ENCODE data around the gene BICD1. TPM values are rescaled to one million over a fixed set of nuclear protein-coding genes. Genes with fewer than 3 reads are reported as not detected.

The BICD1 gene
- total and polyA plus RNA-seq, 2 experiments from 2014 or later = 59.3 to 83.6 TPM

DNA sequence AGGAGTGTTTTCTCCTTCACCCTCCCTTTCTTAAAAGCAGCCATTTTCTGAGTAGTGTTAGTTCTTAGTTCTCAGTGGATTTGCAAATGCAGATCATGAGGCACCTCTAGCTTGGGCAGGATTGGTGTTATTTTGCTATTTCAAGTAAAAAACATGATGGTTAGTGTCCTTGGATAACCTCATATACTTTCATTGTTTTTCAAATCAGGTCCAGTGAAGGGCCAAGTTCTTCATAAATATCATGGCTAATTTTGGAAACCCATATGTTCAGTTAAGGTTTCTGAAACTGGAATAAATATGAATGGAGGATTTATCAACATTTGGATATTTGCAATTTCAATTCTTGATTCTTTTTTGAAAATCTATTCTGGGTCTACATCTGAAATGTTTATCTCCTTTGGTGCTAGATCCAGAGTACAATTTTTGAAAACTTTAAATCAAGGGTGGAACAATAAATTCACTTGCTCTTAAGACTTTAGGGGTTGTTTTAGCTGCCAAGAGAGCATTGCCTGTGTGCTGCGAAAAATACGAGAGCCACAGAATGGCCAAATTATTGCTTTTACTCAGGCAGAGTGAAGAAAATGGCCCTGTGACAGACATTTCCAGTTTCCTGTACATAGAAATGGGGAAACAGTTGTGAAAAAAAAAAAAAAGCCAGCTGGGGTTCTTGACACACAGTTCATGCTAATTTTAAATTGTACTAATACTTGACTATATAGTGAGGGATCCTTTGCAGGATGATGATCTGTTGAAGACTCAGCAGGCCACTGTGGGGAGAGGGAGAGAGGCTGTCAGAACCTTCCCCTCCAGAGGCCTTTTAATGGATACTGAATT, 104.6 kb downstream of the BICD1 start (continued):
- TF ChIP-seq CREB1 (CRISPR knock-in tag; IDR thresholded peaks at IDR 0.05; ENCODE audit: low read depth) (no peak), STAT1 (IDR thresholded peaks at IDR 0.05; ENCODE audit: unreplicated experiment) (no peak), ZNF331 (CRISPR knock-in tag; IDR thresholded peaks at IDR 0.05; ENCODE audit: low read depth) (no peak)

DNA sequence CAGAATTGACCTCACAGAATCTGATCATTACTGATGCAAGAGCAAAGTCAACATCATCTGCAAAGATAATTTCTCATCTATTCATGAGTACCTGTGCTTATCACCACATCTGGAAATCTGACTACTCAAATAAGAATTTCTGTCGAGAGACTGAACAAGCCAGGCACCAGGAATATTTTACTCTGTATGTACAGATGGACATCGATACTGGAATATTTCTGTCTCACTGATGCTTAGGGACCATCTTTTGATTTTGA, 105.2 kb downstream of the BICD1 start:
- ATAC-seq = no peak
- peaks cover 14% of the 10 kb centered on the region for H3K36me3 Mint-ChIP-seq (ENCODE audit: low read depth)
- Histone ChIP-seq H3K4me1 (ENCODE audit: insufficient read depth) (peaks cover 43% of the 10 kb centered on the region), H2AFZ (no peak overlapping the region), H3K9me2 (ENCODE audit: insufficient read depth) (no peaks in the 10 kb centered on the region), H3F3A (replicated peaks; ENCODE audit: low read depth) (0 out of 2 replicates have a peak, but pooled peaks cover 4% of the 10 kb centered on the region), H3K4me2 (no peak overlapping the region), H3K27ac (ENCODE audit: low read depth) (peak overlapping the region; percentile 35), H3K4me3 (no peak overlapping the region), H3K27me3 (ENCODE audit: insufficient read depth) (no peaks in the 10 kb centered on the region), H3K79me2 (replicated peaks; ENCODE audit: insufficient read depth) (peaks cover 76% of the 10 kb centered on the region), H4K20me1 (replicated peaks; ENCODE audit: insufficient read depth) (0 out of 2 replicates have a peak, but pooled peaks cover 8% of the 10 kb centered on the region), H3K36me3 (ENCODE audit: insufficient read depth) (peaks cover 7% of the 10 kb centered on the region; the same call in 1 of the 2 replicates)
- no peak overlapping the region for H3K4me3 Mint-ChIP-seq
- TF ChIP-seq, protein P1, sequence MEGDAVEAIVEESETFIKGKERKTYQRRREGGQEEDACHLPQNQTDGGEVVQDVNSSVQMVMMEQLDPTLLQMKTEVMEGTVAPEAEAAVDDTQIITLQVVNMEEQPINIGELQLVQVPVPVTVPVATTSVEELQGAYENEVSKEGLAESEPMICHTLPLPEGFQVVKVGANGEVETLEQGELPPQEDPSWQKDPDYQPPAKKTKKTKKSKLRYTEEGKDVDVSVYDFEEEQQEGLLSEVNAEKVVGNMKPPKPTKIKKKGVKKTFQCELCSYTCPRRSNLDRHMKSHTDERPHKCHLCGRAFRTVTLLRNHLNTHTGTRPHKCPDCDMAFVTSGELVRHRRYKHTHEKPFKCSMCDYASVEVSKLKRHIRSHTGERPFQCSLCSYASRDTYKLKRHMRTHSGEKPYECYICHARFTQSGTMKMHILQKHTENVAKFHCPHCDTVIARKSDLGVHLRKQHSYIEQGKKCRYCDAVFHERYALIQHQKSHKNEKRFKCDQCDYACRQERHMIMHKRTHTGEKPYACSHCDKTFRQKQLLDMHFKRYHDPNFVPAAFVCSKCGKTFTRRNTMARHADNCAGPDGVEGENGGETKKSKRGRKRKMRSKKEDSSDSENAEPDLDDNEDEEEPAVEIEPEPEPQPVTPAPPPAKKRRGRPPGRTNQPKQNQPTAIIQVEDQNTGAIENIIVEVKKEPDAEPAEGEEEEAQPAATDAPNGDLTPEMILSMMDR (conservative IDR thresholded peaks at IDR 0.05; ENCODE audit: low read depth in 2 of 2) = no peak
- no peak for TF ChIP-seq NANOG (IDR thresholded peaks at IDR 0.05; ENCODE audit: borderline replicate concordance)
- TF ChIP-seq, protein P2, sequence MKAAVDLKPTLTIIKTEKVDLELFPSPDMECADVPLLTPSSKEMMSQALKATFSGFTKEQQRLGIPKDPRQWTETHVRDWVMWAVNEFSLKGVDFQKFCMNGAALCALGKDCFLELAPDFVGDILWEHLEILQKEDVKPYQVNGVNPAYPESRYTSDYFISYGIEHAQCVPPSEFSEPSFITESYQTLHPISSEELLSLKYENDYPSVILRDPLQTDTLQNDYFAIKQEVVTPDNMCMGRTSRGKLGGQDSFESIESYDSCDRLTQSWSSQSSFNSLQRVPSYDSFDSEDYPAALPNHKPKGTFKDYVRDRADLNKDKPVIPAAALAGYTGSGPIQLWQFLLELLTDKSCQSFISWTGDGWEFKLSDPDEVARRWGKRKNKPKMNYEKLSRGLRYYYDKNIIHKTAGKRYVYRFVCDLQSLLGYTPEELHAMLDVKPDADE (IDR thresholded peaks at IDR 0.05) = no peak
- TF ChIP-seq, protein P3, sequence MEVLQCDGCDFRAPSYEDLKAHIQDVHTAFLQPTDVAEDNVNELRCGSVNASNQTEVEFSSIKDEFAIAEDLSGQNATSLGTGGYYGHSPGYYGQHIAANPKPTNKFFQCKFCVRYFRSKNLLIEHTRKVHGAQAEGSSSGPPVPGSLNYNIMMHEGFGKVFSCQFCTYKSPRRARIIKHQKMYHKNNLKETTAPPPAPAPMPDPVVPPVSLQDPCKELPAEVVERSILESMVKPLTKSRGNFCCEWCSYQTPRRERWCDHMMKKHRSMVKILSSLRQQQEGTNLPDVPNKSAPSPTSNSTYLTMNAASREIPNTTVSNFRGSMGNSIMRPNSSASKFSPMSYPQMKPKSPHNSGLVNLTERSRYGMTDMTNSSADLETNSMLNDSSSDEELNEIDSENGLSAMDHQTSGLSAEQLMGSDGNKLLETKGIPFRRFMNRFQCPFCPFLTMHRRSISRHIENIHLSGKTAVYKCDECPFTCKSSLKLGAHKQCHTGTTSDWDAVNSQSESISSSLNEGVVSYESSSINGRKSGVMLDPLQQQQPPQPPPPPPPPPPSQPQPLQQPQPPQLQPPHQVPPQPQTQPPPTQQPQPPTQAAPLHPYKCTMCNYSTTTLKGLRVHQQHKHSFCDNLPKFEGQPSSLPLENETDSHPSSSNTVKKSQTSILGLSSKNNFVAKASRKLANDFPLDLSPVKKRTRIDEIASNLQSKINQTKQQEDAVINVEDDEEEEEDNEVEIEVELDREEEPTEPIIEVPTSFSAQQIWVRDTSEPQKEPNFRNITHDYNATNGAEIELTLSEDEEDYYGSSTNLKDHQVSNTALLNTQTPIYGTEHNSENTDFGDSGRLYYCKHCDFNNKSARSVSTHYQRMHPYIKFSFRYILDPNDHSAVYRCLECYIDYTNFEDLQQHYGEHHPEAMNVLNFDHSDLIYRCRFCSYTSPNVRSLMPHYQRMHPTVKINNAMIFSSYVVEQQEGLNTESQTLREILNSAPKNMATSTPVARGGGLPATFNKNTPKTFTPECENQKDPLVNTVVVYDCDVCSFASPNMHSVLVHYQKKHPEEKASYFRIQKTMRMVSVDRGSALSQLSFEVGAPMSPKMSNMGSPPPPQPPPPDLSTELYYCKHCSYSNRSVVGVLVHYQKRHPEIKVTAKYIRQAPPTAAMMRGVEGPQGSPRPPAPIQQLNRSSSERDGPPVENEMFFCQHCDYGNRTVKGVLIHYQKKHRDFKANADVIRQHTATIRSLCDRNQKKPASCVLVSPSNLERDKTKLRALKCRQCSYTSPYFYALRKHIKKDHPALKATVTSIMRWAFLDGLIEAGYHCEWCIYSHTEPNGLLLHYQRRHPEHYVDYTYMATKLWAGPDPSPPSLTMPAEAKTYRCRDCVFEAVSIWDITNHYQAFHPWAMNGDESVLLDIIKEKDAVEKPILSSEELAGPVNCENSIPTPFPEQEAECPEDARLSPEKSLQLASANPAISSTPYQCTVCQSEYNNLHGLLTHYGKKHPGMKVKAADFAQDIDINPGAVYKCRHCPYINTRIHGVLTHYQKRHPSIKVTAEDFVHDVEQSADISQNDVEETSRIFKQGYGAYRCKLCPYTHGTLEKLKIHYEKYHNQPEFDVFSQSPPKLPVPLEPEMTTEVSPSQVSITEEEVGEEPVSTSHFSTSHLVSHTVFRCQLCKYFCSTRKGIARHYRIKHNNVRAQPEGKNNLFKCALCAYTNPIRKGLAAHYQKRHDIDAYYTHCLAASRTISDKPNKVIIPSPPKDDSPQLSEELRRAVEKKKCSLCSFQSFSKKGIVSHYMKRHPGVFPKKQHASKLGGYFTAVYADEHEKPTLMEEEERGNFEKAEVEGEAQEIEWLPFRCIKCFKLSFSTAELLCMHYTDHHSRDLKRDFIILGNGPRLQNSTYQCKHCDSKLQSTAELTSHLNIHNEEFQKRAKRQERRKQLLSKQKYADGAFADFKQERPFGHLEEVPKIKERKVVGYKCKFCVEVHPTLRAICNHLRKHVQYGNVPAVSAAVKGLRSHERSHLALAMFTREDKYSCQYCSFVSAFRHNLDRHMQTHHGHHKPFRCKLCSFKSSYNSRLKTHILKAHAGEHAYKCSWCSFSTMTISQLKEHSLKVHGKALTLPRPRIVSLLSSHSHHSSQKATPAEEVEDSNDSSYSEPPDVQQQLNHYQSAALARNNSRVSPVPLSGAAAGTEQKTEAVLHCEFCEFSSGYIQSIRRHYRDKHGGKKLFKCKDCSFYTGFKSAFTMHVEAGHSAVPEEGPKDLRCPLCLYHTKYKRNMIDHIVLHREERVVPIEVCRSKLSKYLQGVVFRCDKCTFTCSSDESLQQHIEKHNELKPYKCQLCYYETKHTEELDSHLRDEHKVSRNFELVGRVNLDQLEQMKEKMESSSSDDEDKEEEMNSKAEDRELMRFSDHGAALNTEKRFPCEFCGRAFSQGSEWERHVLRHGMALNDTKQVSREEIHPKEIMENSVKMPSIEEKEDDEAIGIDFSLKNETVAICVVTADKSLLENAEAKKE (CRISPR knock-in tag; IDR thresholded peaks at IDR 0.05) = no peak
- DNase-seq (ENCODE audit: low spot score) = no peak
- peaks cover 31% of the 10 kb centered on the region for H3K4me1 Mint-ChIP-seq
- peak overlapping the region; percentile 32 for H3K27ac Mint-ChIP-seq
- H3K27me3 Mint-ChIP-seq (ENCODE audit: insufficient read depth, low read depth, poor library complexity) = no peaks in the 10 kb centered on the region
- H3K9me3 Mint-ChIP-seq = no peaks in the 10 kb centered on the region
